AG20443 (cell line): ENCODE results near the gene CCDC159.
"Not testable (repeated sequence)": the region's sequence is repeated elsewhere in the genome, so short reads cannot be mapped to it uniquely, and the experiment has no call there.

ENCODE experiments used
- DNase-seq: peaks from one replicate; pipeline ENCODE4 v3.0.0; 2012; ENCODE audit warnings: low spot score, mixed read lengths

The CCDC159 gene

GRCh38 chr19:11346104-11346940 is at the start of gene CCDC159, which contains the start of gene TMEM205:
Gene CCDC159 (plus strand): TSS chr19:11346519. CDS start chr19:11346607, 88 bp downstream.
Gene TMEM205 (minus strand): TSS chr19:11346268. CDS start chr19:11345619, 649 bp downstream.
- peak; percentile 95 for DNase-seq

- DNase-seq, result no peak
Measured at GRCh38 chr19:11299946-11300810, 46.1 kb upstream of the CCDC159 start.

- no peak for DNase-seq
Measured at GRCh38 chr19:11300811-11301120, 45.6 kb upstream of the CCDC159 start.

- no peak for DNase-seq
Measured at GRCh38 chr19:11304936-11305335, 41.4 kb upstream of the CCDC159 start.

- no peak for DNase-seq
Measured at GRCh38 chr19:11306337-11306736, 40.0 kb upstream of the CCDC159 start.

GRCh38 chr19:11320278-11320995 is 25.9 kb upstream of the CCDC159 start:
- DNase-seq, result not testable (repeated sequence)

GRCh38 chr19:11321191-11322126 is 24.9 kb upstream of the CCDC159 start:
- DNase-seq, result no peak

GRCh38 chr19:11322269-11323024 is 23.9 kb upstream of the CCDC159 start:
- no peak for DNase-seq

- DNase-seq, result no peak
Measured at GRCh38 chr19:11323601-11324078, 22.7 kb upstream of the CCDC159 start.

GRCh38 chr19:11324079-11324661 is 22.1 kb upstream of the CCDC159 start:
- peak; percentile 94 for DNase-seq

GRCh38 chr19:11324748-11325389 is 21.4 kb upstream of the CCDC159 start:
- no peak for DNase-seq

- DNase-seq, result no peak
Measured at GRCh38 chr19:11325544-11325943, 20.8 kb upstream of the CCDC159 start.

GRCh38 chr19:11330127-11330526 is 16.2 kb upstream of the CCDC159 start:
- no peak for DNase-seq

- DNase-seq, result no peak
Measured at GRCh38 chr19:11331502-11331901, 14.8 kb upstream of the CCDC159 start.

- no peak for DNase-seq
Measured at GRCh38 chr19:11332822-11333221, 13.5 kb upstream of the CCDC159 start.

- DNase-seq, result not testable (repeated sequence)
Measured at GRCh38 chr19:11333838-11334237, 12.5 kb upstream of the CCDC159 start.

- no peak for DNase-seq
Measured at GRCh38 chr19:11335449-11336146, 10.7 kb upstream of the CCDC159 start.

- DNase-seq, result no peak
Measured at GRCh38 chr19:11337080-11337479, 9.2 kb upstream of the CCDC159 start.

- DNase-seq, result no peak
Measured at GRCh38 chr19:11338121-11338520, 8.2 kb upstream of the CCDC159 start.
